DLD1 (cell line): ENCODE measurements around the gene CACNA2D3.

ENCODE experiments used
- in situ Hi-C: cut with HindIII; loops from 2 replicates; pipeline ENCODE4 v1.10.0; 2017; ENCODE audit warnings: low sequenced_read_pairs

CACNA2D3 gene

DNA sequence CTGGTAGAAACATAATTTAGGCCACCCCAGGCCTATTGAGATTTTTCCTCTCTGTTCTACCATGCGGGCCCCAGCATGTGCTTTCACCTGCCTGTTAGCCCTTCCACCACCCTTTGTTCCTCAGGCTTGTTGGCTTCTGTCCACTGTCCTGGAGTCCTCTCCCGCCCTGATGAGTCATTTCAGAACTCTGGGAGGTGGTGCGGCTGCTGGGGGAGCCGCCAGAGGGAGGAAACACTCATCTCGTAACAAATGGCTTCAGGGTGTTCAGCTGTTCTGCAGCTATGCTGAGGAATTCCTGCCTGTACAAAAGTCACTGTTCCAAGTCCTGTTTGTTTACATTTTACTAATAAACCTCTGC lies 769.2 kb downstream of the CACNA2D3 start:
- in situ Hi-C loops: no loop called here

GRCh38 chr3:54892168-54892567 lies 769.8 kb downstream of the CACNA2D3 start:
- in situ Hi-C loops: no loop called here

- in situ Hi-C loops: no loop called here
These were observed 773.3 kb downstream of the CACNA2D3 start for GRCh38 chr3:54895613-54896012.

DNA sequence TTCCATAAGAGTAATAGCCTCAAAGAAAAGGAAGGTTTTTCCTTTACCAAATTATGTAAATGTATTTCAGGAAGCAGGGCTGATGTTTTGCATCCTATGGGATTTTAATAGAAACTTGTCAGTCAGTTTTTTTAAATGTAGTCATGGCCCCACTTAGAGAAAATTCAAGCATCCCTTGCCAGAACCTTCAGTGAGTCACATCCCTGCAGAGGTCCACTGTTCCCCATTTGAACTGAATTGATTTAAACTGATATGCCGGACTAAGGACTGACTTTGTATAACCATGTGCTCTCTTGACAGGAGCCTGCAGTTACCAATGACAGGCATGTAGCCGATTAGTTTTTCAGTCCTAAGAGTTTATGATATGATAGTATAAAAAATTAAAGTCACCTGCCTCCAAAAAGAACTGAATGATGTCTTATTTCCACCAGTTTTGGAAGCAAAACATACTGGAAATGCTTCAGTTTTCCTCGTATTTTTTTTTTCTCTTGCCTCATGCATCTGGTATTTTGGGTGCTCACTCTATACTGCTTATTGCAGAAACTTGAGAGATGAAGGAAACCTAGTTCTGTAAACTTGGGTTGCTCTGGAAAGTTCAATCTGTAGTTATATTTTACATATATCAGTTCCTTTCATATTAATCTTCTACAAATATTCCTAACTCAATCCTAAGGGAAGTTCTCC lies 774.8 kb downstream of the CACNA2D3 start:
- in situ Hi-C loops: no loop called here

GRCh38 chr3:54899273-54899672 lies 776.9 kb downstream of the CACNA2D3 start:
- in situ Hi-C loops: no loop called here

- in situ Hi-C loops: no loop called here
These were observed 778.7 kb downstream of the CACNA2D3 start for GRCh38 chr3:54900838-54901591.

- in situ Hi-C loops: no loop called here
These were observed 779.7 kb downstream of the CACNA2D3 start for GRCh38 chr3:54901906-54902685.

DNA sequence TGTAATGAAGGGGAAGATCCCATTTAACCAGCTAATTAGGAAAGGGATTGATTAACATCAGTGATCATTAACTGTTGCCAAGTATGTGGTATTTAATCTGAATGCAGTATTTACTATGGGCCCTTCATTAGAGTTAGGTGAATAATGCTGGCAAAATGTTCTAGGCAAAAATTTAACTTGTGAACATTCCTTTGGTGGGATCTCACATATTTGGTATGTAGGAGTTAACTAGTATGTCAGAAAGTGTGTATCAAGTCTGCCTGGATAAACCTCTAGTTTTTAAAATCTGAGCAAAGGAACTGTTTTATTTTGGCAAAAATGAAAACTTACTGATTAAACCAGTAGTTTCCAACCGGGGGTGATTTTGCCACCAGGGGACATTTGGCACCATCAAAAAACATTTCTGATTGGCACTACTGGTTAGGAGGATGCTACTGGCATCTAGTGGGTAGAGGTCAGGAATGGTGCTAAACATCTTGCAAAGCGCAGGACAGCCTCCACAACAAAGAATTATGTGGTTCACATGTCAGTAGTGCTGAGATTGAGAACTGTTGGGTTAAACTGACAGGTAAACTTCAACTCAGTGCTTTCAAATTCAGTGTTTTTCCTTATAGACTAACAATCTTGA lies 783.0 kb downstream of the CACNA2D3 start:
- in situ Hi-C loops: no loop called here

- in situ Hi-C loops: no loop called here
These were observed 783.6 kb downstream of the CACNA2D3 start for GRCh38 chr3:54905920-54906319.

DNA sequence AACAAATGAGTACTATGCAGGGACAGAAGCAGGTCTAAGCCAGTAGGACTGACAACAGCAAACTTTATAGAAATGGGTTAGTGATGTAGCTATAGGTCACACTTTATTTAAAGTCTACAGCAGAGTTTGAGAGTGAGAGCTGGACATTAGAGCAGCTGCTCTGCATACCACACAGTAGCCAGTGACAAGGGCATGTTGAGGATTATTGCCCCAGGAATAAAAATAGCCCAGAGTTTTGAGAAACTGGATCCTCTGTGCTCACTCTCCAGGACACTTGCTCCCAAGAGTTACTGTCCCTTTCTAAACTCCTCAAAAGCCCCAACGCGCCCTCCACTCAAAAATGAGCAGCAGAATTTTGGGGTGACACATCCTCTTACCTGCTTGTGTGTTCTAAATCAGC lies 784.4 kb downstream of the CACNA2D3 start:
- in situ Hi-C loops: no loop called here

GRCh38 chr3:54909191-54909590 lies 786.8 kb downstream of the CACNA2D3 start:
- in situ Hi-C loops: no loop called here

DNA sequence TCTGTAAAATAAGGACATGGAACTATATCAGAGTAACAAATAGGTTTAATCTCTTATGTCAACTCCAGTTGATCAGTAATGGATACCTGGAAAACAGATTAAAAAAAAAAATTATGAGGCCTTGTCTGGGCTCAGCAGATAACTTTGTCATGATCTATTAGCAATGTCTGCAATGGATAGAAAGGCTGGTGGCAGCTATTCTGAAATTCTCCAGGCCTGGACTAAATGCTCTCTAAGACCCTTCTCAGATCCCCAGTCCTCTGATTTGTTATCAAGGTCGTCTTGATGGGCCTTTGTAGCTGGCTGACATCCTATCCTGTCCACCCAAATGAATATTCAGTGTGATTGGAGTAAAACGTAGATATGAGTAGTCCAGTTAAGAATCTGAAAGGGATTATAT lies 791.8 kb downstream of the CACNA2D3 start:
- in situ Hi-C loops: no loop called here

DNA sequence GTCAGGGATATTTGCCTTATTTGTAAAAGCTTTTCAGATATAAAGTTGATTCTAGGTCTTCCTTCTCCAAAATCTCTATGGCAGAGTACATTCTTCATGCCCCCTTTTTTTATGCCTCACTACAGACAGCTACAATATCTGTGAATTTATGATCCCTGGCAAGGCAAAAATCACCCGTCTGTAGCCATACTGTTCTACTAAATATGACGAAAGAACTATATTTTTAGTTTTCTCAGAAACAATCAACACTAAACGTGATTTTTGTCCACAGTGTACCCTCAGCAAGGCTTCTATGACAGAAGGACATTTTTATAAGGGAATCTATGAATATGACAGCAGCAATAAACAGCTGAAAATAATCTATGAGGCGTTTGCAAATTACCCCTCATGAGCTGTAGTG lies 792.8 kb downstream of the CACNA2D3 start:
- in situ Hi-C loops: no loop called here

DNA sequence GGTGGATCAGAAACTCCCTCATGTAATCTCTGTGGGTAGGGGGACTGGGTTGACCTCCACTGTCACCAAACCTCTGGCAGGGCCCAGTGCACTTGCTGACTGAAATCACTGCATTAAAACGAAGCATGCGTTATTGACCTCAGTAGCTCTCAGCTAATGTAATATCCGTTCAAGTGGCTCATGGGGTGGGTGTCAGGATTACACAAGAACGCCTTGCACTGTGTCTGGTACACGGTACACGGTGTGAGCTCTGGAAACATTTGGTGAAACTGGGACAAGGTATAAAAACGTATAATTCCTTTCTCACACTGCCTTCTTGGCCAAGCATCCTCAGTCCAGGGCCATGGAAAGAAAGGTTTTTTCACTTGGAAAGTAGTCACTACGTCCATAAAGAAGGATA lies 793.6 kb downstream of the CACNA2D3 start:
- in situ Hi-C loops: no loop called here

- in situ Hi-C loops: no loop called here
These were observed 794.4 kb downstream of the CACNA2D3 start for GRCh38 chr3:54916732-54917131.

GRCh38 chr3:54917174-54917573 lies 794.8 kb downstream of the CACNA2D3 start:
- in situ Hi-C loops: no loop called here

DNA sequence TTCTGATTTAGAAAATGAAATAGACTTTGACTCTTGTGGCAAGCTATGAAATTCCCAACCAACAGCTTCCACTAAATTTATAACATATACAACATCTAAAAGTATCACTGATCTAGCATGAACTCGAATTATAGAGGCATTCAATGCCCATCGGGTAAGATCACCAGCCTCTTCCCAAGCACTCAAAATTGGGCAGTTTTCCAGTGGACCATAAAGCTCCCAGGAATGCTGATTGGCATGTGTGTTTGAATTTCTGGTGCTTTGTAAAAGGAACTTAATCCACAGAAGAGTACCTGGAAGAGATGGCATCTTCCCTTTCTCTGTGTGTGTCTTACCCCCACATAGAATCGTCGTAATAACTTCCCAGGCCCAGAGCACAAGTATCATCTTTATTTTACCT lies 795.5 kb downstream of the CACNA2D3 start:
- in situ Hi-C loops: no loop called here

DNA sequence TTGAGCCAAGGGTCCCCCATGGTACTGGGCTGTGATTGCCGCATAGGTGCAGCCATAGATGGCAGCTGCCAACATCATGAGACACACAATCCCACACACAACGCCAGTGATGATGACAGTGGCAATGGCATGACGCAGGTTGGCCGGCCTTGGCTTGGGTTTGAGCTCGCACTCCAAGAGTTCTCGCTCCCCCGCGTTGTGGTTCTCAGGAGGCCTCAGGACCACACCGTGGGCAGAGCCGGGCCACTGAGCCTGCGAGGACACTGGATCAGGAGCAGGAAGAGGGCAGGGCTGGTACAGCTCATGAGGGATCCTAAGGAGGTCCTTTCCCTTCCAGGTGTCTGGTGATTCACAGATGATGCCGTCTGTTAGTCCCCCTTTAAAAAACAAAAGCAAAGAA lies 796.2 kb downstream of the CACNA2D3 start:
- in situ Hi-C loops: no loop called here

DNA sequence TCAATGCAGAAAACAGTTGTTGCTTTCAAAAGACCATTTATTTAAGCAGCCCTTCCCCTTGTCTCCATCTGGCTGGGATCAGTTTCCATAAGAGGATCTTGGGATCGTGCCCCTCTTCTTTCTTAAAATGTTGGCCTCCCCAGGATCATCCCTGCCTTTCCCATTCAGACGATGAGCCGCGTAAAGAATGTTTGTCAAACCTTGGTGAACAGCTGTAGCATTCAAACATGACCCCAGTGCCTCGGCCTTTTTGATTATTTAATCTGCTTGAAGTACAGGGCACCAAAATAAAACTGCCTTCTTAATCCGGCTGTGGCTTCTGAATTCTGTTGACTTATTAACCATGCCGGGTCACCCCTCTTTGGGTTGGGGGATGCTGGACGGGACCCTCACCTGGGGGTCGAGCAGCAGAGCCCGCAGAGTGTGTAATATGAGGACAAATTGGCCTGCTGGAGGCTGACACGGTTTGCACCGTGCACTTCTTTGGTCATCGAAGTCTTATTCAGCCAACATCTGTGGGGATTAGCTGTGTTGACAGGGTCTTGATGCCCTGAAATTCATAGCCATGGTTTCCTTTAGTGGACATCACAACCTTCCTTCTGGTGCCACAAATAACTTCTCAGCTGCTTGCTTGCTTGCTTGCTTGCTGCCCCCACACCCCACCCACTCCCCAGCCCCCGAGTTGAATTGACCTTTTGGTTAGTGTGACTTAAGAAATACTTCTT lies 805.9 kb downstream of the CACNA2D3 start, which contains the start of gene LRTM1:
TSS of gene LRTM1 (minus strand) at position 14 of the 725 bp plus-strand sequence. CDS start 148 bp downstream, outside the sequence.
- in situ Hi-C loops: no loop called here

DNA sequence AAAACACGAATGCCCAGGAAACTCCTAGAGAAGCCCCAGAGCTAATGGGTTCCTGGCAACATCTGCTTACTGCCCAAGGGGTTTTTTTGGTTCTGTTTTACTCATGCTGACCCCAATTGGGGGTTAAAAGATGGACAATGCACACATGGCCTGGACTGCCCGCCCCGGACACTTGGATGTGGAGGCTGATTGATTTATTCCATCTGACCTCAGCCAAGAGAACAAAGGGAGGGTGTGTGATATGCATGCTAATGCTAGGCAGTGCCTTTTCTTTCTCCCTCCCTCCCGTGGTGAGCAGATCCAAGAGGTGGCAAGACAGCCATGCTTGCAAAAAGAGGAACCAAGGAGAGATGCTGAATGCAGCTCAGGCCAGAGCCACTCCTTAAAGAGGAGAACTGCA lies 808.8 kb downstream of the CACNA2D3 start:
- in situ Hi-C loops: no loop called here

DNA sequence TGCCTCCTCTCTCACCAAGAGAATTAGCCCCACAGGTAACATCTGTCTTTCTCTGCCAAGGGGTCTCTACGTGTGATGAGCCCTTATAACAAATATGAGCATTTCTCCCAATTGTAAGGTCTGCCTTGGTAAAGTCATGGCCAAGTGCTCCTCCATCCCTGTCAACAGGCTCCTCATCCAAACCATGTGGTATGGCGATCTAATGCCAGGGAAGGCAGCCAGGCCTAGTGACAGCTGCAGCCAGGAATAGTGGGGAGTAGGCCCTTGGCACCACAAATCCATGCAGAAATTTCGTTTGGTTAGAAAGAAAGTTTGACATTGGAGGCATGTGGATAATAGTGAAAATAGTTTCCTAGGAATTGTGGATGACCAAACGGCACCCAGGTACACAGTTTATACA lies 810.3 kb downstream of the CACNA2D3 start:
- in situ Hi-C loops: no loop called here
